Progenitor cell of endocrine pancreas (in vitro differentiated cells): ENCODE results near the gene CSMD2. TPM values are rescaled to one million over a fixed set of nuclear protein-coding genes. Genes with fewer than 3 reads are reported as not detected.

Experiments used
- DNase-seq: peaks from one replicate; pipeline ENCODE4 v3.0.0; 2021; ENCODE audit warnings: low spot score; ENCODE audit not compliant: unreplicated experiment
- H3K27ac Mint-ChIP-seq: 2 replicates; pipeline ENCODE4 v1.8.0; 2021; ENCODE audit warnings: mild to moderate bottlenecking, moderate library complexity, mixed read lengths
- H3K27me3 Mint-ChIP-seq: 2 replicates; pipeline ENCODE4 v1.8.0; 2021; ENCODE audit warnings: mixed read lengths
- H3K36me3 Mint-ChIP-seq: 2 replicates; pipeline ENCODE4 v1.8.0; 2022; ENCODE audit warnings: mixed read lengths; ENCODE audit not compliant: insufficient read depth
- H3K4me1 Mint-ChIP-seq: 2 replicates; pipeline ENCODE4 v1.8.0; 2021; ENCODE audit warnings: low read depth, mixed read lengths
- H3K4me3 Mint-ChIP-seq: 2 replicates; pipeline ENCODE4 v1.8.0; 2021; ENCODE audit warnings: low read depth, mild to moderate bottlenecking, moderate library complexity, mixed read lengths
- H3K9me3 Mint-ChIP-seq: 2 replicates; pipeline ENCODE4 v1.8.0; 2021; ENCODE audit warnings: low read depth, mixed read lengths
- CTCF ChIP-seq: fragments of 200-600 bp; sonication (generic); IDR thresholded peaks from one replicate; pipeline ENCODE4 v1.5.0; 2021; ENCODE audit warnings: antibody characterized with exemption, mild to moderate bottlenecking; ENCODE audit not compliant: unreplicated experiment
- total RNA-seq: library from RNA; stranded (reverse); gene quantifications from 2 replicates; pipeline ENCODE4 v1.2.1, GENCODE V29; 2021

The CSMD2 gene
- total RNA-seq, 1 donor from 2014 or later, result 0.38 TPM

GRCh38 chr1:34122080-34122932 is 42.7 kb downstream of the CSMD2 start:
- no peak overlapping the region for H3K27ac Mint-ChIP-seq
- no peaks in the 10 kb centered on the region for H3K36me3 Mint-ChIP-seq
- no peak overlapping the region for H3K4me3 Mint-ChIP-seq
- peaks cover 18% of the 10 kb centered on the region for H3K27me3 Mint-ChIP-seq
- no peak for TF ChIP-seq CTCF
- no peak for DNase-seq
- H3K9me3 Mint-ChIP-seq, result peaks cover 8% of the 10 kb centered on the region
- H3K4me1 Mint-ChIP-seq, result no peaks in the 10 kb centered on the region

- no peak overlapping the region for H3K4me3 Mint-ChIP-seq
- TF ChIP-seq CTCF, result no peak
- H3K9me3 Mint-ChIP-seq, result peaks cover 28% of the 10 kb centered on the region
- H3K36me3 Mint-ChIP-seq, result no peaks in the 10 kb centered on the region
- H3K27ac Mint-ChIP-seq, result no peak overlapping the region
- H3K27me3 Mint-ChIP-seq, result no peaks in the 10 kb centered on the region
- no peak for DNase-seq
- H3K4me1 Mint-ChIP-seq, result peaks cover 2% of the 10 kb centered on the region
These were observed 49.8 kb downstream of the CSMD2 start for GRCh38 chr1:34115233-34115632.

- H3K9me3 Mint-ChIP-seq, result peaks cover 28% of the 10 kb centered on the region
- H3K4me1 Mint-ChIP-seq, result peaks cover 2% of the 10 kb centered on the region
- no peaks in the 10 kb centered on the region for H3K36me3 Mint-ChIP-seq
- no peak overlapping the region for H3K27ac Mint-ChIP-seq
- H3K4me3 Mint-ChIP-seq, result no peak overlapping the region
- no peak for DNase-seq
- peak; percentile 58 for TF ChIP-seq CTCF
- H3K27me3 Mint-ChIP-seq, result no peaks in the 10 kb centered on the region
These were observed 51.1 kb downstream of the CSMD2 start for GRCh38 chr1:34113887-34114286.

- Mint-ChIP-seq H3K4me3 (no peak overlapping the region), H3K27ac (no peak overlapping the region)
- TF ChIP-seq CTCF, result no peak
These were observed 51.7 kb downstream of the CSMD2 start for GRCh38 chr1:34113362-34113761.

GRCh38 chr1:34108711-34109110 is 56.3 kb downstream of the CSMD2 start:
- Mint-ChIP-seq H3K27me3 (peaks cover 7% of the 10 kb centered on the region), H3K27ac (no peak overlapping the region), H3K4me1 (peaks cover 2% of the 10 kb centered on the region), H3K4me3 (no peak overlapping the region), H3K9me3 (no peaks in the 10 kb centered on the region), H3K36me3 (no peaks in the 10 kb centered on the region)
- no peak for TF ChIP-seq CTCF
- DNase-seq, result no peak

More at GRCh38 chr1:34113362-34113761, 51.7 kb downstream of the CSMD2 start:
- H3K4me1 Mint-ChIP-seq, result peaks cover 2% of the 10 kb centered on the region
- no peak for DNase-seq
- H3K36me3 Mint-ChIP-seq, result no peaks in the 10 kb centered on the region
- H3K27me3 Mint-ChIP-seq, result peaks cover 2% of the 10 kb centered on the region
- H3K9me3 Mint-ChIP-seq, result peaks cover 22% of the 10 kb centered on the region
